Activated CD4-positive, alpha-beta T cell treated with anti-CD3 and anti-CD28 coated beads, Interleukin-2, amount 50 U/mL, for 48 hours (primary cell): ENCODE results near the gene TNF.

Experiments used
- DNase-seq, 2 experiments: peaks; one replicate each; pipeline ENCODE4 v3.0.0-alpha.2; 2020

TNF gene

DNA sequence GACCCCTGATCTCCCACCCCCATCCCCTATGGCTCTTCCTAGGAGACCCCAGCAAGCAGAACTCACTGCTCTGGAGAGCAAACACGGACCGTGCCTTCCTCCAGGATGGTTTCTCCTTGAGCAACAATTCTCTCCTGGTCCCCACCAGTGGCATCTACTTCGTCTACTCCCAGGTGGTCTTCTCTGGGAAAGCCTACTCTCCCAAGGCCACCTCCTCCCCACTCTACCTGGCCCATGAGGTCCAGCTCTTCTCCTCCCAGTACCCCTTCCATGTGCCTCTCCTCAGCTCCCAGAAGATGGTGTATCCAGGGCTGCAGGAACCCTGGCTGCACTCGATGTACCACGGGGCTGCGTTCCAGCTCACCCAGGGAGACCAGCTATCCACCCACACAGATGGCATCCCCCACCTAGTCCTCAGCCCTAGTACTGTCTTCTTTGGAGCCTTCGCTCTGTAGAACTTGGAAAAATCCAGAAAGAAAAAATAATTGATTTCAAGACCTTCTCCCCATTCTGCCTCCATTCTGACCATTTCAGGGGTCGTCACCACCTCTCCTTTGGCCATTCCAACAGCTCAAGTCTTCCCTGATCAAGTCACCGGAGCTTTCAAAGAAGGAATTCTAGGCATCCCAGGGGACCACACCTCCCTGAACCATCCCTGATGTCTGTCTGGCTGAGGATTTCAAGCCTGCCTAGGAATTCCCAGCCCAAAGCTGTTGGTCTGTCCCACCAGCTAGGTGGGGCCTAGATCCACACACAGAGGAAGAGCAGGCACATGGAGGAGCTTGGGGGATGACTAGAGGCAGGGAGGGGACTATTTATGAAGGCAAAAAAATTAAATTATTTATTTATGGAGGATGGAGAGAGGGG lies 1.9 kb upstream of the TNF start:
- DNase-seq = no peak

DNA sequence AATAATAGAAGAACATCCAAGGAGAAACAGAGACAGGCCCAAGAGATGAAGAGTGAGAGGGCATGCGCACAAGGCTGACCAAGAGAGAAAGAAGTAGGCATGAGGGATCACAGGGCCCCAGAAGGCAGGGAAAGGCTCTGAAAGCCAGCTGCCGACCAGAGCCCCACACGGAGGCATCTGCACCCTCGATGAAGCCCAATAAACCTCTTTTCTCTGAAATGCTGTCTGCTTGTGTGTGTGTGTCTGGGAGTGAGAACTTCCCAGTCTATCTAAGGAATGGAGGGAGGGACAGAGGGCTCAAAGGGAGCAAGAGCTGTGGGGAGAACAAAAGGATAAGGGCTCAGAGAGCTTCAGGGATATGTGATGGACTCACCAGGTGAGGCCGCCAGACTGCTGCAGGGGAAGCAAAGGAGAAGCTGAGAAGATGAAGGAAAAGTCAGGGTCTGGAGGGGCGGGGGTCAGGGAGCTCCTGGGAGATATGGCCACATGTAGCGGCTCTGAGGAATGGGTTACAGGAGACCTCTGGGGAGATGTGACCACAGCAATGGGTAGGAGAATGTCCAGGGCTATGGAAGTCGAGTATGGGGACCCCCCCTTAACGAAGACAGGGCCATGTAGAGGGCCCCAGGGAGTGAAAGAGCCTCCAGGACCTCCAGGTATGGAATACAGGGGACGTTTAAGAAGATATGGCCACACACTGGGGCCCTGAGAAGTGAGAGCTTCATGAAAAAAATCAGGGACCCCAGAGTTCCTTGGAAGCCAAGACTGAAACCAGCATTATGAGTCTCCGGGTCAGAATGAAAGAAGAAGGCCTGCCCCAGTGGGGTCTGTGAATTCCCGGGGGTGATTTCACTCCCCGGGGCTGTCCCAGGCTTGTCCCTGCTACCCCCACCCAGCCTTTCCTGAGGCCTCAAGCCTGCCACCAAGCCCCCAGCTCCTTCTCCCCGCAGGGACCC lies 981 bp upstream of the TNF start:
- peak; percentile 73 to 81 for DNase-seq

DNA sequence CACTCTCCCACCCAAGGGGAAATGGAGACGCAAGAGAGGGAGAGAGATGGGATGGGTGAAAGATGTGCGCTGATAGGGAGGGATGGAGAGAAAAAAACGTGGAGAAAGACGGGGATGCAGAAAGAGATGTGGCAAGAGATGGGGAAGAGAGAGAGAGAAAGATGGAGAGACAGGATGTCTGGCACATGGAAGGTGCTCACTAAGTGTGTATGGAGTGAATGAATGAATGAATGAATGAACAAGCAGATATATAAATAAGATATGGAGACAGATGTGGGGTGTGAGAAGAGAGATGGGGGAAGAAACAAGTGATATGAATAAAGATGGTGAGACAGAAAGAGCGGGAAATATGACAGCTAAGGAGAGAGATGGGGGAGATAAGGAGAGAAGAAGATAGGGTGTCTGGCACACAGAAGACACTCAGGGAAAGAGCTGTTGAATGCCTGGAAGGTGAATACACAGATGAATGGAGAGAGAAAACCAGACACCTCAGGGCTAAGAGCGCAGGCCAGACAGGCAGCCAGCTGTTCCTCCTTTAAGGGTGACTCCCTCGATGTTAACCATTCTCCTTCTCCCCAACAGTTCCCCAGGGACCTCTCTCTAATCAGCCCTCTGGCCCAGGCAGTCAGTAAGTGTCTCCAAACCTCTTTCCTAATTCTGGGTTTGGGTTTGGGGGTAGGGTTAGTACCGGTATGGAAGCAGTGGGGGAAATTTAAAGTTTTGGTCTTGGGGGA lies 754 bp downstream of the TNF start:
- DNase-seq = no peak

DNA sequence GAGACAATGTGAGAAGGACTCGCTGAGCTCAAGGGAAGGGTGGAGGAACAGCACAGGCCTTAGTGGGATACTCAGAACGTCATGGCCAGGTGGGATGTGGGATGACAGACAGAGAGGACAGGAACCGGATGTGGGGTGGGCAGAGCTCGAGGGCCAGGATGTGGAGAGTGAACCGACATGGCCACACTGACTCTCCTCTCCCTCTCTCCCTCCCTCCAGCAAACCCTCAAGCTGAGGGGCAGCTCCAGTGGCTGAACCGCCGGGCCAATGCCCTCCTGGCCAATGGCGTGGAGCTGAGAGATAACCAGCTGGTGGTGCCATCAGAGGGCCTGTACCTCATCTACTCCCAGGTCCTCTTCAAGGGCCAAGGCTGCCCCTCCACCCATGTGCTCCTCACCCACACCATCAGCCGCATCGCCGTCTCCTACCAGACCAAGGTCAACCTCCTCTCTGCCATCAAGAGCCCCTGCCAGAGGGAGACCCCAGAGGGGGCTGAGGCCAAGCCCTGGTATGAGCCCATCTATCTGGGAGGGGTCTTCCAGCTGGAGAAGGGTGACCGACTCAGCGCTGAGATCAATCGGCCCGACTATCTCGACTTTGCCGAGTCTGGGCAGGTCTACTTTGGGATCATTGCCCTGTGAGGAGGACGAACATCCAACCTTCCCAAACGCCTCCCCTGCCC lies 1.7 kb downstream of the TNF start:
- peak; percentile 70 to 76 for DNase-seq

DNA sequence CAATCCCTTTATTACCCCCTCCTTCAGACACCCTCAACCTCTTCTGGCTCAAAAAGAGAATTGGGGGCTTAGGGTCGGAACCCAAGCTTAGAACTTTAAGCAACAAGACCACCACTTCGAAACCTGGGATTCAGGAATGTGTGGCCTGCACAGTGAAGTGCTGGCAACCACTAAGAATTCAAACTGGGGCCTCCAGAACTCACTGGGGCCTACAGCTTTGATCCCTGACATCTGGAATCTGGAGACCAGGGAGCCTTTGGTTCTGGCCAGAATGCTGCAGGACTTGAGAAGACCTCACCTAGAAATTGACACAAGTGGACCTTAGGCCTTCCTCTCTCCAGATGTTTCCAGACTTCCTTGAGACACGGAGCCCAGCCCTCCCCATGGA lies 2.2 kb downstream of the TNF start:
- no peak for DNase-seq

DNA sequence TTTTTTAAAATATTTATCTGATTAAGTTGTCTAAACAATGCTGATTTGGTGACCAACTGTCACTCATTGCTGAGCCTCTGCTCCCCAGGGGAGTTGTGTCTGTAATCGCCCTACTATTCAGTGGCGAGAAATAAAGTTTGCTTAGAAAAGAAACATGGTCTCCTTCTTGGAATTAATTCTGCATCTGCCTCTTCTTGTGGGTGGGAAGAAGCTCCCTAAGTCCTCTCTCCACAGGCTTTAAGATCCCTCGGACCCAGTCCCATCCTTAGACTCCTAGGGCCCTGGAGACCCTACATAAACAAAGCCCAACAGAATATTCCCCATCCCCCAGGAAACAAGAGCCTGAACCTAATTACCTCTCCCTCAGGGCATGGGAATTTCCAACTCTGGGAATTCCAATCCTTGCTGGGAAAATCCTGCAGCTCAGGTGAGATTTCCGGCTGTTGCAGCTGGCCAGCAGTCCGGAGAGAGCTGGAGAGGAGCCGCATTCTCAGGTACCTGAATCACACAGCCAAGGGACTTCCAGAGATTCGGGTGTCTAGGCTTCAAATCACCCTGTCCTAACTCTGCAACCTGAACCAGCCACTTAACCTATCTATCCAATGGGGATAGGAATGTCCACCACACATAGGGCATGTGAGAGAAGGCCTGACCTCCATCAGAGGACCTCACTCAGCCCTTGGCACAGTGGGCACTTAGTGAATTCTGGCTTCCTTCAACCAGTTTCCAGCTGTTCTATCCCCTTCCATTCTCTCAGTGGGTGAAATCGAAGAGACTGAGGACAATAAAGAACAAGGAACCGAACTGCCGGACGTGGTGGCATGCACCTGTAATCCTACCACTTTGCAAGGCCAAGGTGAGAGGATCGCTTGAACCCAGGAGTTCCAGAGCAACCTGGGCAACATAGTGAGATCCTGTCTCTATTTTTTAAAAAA lies 3.1 kb downstream of the TNF start:
- DNase-seq = peak in 1 of 2 experiments; percentile 58

DNA sequence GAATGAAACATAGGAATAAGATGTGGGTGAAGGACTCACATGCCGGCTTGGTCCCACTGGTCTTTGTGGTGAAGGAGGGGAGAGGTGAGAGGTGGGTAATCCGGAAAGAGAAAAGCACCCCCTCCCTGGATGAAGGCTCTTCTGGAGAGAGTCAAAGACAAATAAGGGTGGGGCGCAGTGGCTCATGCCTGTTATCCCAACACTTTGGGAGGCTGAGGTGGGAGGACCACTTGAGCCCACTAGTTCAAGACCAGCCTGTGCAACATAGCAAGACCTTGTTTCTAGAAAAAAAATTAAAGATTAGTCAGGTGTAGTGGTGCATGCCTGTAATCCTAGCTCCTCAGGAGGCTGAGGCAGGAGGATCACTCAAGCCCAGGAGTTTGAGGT lies 3.7 kb downstream of the TNF start:
- DNase-seq = peak in 1 of 2 experiments; percentile 49

DNA sequence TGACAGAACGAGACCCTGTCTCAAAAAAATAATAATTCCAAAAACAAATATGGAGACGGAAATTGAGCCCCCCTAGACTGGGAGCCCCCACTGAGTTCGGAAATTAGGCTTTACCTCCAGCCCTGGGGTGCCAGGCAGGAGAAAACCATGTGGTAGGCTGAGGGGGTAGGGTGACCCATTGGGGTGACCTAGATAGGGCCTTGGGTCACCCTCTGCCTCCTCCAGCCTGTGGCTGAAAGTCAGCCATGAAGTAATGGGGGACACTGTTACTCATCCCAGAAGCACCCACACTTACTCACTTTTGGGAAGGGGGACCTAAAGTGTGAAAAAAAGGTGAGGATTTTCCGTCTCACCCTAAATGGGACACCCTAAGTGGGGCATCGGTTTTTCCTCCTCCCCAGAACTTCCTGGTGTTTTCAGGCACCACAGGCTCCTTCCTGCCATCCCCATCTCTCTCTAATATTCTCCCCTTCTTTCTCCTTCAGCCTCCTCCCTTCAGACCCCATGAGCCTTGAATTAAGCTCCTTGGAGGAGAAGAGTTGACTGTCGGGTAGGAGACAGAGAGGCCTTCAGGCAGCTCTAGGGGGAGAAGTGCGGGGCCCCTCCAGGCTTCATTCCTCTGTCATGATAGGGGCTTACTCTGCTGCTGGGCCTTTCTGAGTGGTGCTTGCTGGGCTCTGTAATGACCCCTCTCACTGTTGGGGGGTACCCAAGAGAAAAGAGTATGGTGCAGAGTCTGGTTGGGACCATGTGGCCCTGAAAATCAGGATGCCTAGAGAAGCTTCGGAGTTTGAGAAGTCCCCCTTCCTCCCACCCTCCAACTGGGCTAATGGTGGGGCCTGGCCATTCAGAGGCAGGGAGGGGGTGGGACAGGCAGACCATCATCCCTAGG lies 4.4 kb downstream of the TNF start:
- DNase-seq = peak; percentile 51 to 60

DNA sequence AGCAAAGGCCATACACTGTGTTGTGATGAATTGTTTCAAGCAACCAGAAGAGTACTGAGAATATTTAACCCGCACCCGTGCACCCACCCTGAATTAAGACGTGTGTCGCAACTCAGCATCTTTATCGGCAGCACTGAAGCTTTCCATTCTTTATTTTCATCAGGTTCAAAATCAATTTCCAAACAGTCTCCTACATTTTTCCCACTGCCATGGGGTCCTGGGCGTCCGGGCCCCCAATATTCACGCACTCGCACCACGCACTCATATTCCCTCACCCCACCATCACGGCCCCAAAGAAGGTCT lies 5.0 kb downstream of the TNF start:
- DNase-seq = no peak

DNA sequence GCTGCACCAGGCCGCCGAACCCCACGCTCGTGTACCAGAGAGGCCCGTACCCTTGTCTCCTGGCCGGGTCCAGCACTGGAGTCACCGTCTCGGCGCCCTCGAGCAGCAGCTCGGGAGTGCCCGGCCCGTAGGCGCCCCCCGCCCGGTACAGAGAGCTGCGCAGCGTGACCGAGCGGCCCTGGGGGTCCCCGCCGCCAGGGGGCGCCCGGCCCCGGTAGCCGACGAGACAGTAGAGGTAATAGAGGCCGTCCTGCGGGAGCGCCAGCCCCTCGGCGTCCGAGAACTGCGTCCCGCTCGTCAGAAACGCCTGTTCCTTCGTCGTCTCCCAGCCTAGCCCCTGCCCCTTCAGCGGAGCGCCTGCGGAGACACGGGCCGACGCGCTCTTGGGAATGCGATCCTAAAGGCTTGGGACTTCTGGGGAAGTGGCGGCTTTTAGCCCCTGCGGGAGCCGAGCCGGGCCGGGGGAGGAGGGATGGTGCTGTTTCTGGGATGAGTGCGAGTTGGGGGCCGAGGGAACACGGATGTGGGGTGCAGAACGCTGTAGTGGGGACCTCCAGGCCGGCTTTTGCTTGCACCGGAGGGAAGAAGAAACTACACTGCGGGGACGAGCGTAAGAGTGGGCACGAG lies 5.6 kb downstream of the TNF start:
- peak; percentile 91 to 93 for DNase-seq

DNA sequence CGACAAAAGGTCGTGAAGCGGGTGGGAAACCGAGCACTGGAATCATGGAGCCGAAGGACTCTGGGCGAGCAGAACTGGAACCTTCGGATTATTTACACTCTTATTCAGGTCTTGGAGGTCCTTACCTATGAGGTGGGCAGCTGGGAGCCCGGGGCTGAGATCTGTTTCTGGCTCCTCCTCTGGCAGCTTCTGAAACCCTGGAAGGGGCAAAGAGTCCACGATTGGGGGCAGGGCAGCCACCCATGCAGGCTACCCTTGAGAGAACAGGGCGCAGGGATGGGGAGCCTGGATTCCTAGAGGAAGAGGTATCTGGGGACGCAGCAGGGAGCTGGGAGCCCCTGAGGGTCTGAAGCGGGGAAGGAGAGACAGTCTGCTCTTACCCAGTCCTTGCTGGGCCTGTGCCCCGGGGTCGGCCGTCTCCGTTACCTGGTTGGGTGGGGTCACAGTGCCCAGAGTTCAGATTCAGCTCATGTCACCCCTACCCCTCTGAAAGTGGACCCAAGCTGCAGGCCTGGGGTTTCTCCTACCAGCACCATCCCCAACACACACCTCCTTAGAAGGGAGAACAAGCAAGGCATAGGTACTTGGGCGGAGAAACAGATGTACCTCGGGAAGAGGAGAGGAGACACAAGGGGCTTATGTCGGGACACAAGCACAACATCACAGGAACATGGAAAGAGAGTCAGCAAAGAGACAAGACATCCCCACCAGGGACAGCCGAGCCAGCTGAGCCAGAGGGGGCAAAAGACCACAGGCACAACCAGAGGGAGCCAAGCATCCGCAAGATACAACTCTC lies 6.3 kb downstream of the TNF start:
- peak; percentile 40 to 47 for DNase-seq

DNA sequence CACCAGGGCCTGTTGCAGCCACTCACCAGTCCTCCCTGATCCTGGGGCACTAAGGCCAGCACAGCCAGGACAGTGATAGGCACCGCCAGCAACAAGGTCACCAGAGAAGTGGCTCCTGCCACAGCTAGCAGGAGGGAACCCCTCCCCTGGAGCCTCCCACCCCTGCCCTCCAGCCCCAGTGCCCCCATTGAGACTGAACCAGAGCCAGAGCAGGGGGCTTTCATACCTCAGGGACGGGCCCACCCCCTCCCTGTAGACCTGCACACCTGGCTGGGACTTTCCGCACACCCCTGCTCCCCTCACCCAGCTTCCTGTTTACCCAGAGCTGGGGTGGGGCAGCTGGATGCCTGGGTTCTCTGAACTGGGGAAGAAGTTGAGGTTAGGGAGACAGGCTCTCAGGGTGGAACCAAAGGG lies 6.9 kb downstream of the TNF start, which contains the start of gene LTB:
Gene LTB, minus strand, starts transcription at position 195 of the 414 bp plus-strand sequence. Its CDS starts 7 bp downstream, at position 188.
- DNase-seq = peak; percentile 46 to 50

DNA sequence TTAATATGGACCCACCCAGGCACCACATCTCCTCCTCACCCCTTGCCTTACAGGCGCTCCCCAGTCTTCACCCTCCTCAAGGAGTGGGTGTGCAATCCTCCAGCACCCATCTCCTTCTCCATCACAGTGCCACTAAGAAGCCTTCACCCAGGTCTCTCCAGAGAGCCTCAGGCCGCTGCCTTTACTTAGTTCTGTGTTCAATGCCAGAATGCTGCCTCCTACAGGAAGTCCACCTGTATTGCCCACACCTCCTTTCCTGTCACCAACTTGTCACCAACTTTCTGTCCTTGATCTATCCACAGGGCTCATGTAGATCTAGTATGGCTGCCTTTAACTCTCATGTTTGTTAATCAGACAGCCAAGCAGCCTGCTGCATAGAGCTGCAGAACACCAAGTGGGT lies 10.1 kb downstream of the TNF start:
- peak; percentile 58 to 70 for DNase-seq

DNA sequence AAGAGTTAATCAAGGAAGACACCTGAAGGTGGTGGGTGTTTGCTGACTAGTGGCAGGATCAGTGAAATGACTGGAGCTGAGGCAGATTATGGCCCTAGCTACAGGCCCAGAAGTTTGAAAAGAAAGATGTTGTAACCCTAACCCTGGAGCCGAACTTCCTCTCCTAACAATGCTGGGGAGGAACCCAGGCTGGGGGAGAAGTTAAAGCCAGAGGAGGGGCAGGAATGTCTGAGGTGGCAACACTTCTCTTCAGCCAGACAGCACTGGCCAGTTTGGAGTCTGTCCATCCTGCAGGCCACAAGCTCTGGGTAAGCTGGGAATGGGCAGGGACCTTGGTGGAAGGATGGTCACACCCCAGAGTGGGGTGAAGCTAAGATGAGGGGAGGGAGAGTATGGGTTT lies 10.6 kb downstream of the TNF start, which contains the start of gene LST1:
Gene LST1, plus strand, starts transcription at position 270 of the 400 bp plus-strand sequence. CDS start 1,023 bp downstream, outside the sequence.
- no peak for DNase-seq

DNA sequence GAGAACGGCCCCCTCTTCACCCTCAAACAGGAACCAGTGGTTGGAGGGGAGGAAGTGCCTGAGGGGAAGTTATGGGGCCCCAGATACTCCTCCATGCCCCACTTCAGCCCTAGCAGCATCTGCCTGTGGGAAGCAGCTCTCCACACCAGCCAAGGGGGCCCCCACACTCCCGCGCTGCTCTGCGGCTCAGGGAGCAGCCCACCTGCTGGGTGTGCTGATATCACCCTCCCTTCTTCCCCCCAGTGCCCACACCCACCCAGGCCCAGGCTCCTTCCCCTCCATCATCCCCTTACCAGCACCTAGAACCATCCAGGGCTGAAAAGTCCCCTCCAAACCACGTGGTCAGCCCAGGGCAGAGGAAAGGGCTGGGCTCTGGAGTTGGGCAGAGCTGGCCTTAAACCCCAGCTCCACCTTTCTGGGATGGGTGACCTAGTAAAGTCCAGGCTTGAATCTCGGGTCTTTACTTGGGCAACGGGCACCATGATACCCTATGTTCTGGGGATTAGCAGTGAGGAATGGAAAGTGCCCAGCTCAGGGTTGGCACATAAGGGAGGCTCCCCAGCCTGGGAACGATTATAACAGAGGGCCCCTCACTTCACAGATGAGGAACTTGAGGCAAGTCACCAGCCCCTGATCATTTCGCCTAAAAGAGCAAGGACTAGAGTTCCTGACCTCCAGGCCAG lies 11.4 kb downstream of the TNF start:
- no peak for DNase-seq

DNA sequence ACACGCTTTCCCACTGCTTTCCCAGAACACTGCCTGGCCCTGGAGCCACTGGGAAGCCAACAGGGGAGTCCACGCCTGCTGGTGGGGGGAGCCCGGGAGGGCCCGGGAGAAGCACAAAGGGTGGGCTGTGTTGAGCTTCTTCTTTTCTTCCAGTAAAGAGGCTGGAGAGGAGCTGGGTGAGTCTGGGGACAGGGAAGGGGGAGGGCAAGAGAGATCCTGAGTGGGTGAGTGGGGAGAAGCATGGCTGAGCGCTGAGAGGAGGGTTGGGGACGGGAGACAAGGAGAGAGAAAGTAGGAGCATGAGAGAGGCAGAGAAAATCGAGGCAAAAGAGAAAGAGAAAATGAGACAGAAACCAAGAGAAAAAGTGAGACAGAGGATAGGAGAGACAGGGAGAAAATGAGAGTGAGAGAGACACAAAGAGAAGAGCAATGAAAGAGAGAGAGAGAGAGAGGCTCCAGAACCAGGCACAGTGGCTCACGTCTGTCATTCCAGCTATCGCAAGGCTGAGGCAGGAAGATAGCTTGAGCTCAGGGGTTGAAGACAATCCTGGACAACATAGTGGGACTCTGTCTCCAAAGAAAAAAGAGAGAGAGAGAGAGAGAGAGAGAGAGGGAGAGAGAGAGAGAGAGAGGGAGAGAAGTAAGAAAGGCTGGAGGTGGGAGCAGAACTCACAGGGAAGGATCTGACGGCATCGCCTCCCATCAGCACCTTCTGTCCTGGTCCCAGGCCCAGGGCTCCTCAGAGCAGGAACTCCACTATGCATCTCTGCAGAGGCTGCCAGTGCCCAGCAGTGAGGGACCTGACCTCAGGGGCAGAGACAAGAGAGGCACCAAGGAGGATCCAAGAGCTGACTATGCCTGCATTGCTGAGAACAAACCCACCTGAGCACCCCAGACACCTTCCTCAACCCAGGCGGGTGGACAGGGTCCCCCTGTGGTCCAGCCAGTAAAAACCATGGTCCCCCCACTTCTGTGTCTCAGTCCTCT lies 12.7 kb downstream of the TNF start:
- no peak for DNase-seq
